ENCODE results near the gene ZNF503.

The ZNF503 gene

DNA sequence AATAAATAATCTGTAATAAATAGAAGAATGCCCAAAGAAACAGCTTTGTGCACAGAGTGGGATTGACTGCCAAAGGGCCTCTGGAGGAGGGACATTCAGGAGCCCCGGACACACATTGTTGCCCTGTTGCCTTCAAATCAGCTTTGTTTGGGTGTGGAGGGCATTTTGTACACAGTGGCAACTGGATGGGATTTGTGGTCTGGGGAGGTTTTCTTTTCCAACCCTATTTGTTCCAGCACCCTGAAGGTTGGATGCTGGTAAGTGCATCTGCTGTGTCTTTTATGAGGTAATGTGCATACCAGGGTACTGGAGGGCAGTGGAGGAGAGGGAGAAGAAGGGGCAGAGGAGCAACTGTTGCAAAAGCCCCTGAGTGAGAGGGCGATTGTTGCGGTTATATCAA, 36.1 kb upstream of the ZNF503 start:
- H3K27ac ChIP-seq, result no peak overlapping the region
- TF ChIP-seq, protein P1, sequence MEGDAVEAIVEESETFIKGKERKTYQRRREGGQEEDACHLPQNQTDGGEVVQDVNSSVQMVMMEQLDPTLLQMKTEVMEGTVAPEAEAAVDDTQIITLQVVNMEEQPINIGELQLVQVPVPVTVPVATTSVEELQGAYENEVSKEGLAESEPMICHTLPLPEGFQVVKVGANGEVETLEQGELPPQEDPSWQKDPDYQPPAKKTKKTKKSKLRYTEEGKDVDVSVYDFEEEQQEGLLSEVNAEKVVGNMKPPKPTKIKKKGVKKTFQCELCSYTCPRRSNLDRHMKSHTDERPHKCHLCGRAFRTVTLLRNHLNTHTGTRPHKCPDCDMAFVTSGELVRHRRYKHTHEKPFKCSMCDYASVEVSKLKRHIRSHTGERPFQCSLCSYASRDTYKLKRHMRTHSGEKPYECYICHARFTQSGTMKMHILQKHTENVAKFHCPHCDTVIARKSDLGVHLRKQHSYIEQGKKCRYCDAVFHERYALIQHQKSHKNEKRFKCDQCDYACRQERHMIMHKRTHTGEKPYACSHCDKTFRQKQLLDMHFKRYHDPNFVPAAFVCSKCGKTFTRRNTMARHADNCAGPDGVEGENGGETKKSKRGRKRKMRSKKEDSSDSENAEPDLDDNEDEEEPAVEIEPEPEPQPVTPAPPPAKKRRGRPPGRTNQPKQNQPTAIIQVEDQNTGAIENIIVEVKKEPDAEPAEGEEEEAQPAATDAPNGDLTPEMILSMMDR (conservative IDR thresholded peaks at IDR 0.05), result no peak

DNA sequence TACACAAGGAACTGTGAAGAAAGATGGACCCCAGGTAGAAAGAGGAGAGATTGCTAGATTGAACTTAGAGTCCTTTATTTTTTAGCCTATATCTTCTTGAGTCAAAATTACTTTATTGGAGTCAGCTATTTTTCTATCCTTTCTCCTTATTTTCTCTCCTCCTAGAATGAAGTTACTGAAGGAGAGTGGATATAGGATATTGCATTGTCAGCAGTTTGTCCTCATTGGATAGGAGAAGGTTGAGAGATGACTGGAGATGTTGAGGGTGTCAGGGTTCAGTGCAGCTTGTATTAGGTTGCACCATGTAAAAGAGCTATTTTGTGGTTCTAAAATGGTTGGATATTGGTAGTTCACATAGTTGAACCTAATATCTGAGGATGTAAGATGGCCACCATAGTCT, 35.3 kb upstream of the ZNF503 start:
- no peak overlapping the region for H3K27ac ChIP-seq
- TF ChIP-seq, protein P1 (conservative IDR thresholded peaks at IDR 0.05), result no peak

DNA sequence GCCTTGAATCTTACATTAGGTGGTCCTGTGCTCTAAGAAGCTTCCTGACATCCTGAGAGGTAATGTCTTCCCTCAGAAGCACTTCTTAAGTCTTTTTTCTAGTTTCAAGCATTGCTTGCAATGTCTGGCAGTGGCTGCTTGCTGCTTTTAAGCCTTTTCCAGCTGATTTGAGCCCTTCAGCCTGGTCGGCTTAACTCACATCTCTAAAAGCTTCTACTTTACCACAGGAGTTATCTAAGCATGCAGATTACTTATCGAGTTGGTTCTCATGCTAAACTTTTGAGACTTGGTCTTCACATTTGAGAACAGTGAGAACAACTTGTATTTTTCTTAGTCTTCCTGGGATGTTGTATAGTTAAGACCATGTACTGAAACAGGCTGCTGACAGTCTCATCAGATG, 33.7 kb upstream of the ZNF503 start:
- no peak overlapping the region for H3K27ac ChIP-seq
- TF ChIP-seq, protein P1 (conservative IDR thresholded peaks at IDR 0.05), result no peak

DNA sequence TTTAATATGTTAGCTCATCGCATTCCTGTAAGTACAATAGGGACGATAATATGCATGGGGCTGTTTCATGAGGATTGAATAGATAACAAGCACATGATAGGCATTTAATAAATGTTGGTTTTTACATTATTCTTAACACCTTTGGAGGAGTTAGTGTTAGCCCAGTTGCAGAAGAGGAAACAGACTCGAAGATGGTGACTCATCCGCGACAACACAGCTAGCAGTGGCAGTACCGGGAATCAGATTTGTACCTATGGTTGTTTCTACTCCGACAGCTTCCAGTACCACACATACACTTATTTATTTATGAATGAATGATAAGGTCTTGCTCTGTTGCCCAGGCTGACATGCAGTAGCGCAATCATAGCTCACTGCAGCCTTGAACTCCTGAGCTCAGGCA, 32.7 kb upstream of the ZNF503 start:
- TF ChIP-seq, protein P1 (conservative IDR thresholded peaks at IDR 0.05), result no peak
- H3K27ac ChIP-seq, result no peak overlapping the region

DNA sequence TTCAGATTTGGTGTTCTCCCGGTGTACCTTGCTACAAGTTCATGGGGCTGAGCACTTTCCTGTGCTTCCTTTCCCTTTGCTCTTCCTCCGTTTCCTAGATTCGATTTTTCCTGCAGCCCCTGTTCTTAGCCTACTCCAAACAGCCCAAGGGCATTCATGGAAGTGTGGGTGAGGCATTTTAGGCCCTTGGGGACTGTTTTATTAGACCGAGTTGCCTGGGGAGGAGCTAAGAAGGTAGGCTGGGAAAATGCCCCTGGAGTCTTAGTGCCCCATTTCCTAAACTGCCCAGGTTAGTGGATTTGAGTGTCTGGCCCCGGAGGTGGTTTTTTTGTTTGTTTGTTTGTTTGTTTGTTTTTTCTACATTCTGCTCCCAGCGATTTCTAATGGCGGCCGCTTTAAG, 31.7 kb upstream of the ZNF503 start:
- no peak overlapping the region for H3K27ac ChIP-seq

DNA sequence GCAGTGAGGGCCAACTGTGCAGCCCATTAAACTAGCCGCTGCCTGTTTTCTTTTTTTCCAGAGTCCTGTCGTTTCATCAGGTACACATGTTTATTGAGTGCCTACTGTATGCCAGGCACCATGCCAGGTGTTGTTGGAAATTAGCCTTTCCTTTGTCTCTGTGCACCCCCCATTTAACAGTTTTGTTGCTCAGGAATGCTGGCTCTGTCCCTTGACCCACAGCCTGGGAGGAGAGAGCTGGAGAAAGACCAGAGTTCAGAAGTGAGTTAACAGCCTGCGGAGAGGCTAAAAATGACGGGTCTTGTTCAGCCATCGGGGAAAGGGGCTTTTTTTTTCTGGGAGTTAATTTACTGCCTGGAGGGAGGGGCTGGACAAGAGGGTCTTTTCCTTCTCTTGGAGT, 31.2 kb upstream of the ZNF503 start:
- TF ChIP-seq, protein P1 (conservative IDR thresholded peaks at IDR 0.05), result no peak
- H3K27ac ChIP-seq, result no peak overlapping the region

More for the DNA sequence above, 31.7 kb upstream of the ZNF503 start:
- TF ChIP-seq, protein P1 (conservative IDR thresholded peaks at IDR 0.05), result no peak

DNA sequence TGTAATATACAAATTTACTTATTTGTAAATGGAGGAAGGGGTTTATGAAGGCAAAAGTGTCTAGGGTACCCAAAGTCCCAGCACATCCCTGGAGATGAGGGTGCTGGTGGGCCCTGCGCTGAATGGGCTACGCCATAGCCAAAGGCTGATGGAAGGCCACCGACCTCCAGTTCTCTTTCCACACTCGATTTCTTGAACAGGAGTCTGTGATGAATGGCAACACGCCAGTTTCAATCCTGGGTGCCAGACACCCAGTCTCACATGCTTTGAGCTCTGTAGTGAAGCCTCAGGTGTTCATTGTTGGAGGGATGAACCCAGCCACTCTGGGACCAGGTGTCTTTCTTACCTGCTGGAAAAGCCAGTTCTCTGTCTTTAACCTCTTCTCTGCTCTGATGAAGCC, 30.6 kb upstream of the ZNF503 start:
- H3K27ac ChIP-seq, result no peak overlapping the region
- TF ChIP-seq, protein P1 (conservative IDR thresholded peaks at IDR 0.05), result no peak
